Activated CD4-positive, alpha-beta T cell treated with anti-CD3 and anti-CD28 coated beads, Interleukin-2, amount 50 U/mL, for 48 hours (primary cell): ENCODE measurements around the gene CREB3.

Source experiments
- DNase-seq, 2 experiments: peaks; one replicate each; pipeline ENCODE4 v3.0.0-alpha.2; 2020

CREB3 gene

DNA sequence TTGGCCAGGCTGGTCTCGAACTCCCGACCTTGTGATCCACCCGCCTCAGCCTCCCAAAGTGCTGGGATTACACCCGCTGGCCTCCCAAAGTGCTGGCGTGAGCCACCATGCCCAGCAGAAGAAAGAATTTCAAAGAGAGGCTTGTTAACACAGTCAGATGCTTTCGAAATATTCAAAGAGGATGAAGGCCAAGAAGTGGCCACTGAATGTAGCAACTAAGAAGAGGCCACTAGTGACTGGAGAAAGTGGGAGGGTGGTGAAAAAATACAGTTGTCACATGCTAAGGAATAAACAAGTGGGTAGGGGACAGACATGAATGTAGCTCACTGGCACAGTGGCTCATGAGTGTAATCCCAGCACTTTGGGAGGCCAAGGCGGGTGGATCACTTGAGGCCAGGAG is 29.8 kb upstream of the CREB3 start:
- no peak for DNase-seq

DNA sequence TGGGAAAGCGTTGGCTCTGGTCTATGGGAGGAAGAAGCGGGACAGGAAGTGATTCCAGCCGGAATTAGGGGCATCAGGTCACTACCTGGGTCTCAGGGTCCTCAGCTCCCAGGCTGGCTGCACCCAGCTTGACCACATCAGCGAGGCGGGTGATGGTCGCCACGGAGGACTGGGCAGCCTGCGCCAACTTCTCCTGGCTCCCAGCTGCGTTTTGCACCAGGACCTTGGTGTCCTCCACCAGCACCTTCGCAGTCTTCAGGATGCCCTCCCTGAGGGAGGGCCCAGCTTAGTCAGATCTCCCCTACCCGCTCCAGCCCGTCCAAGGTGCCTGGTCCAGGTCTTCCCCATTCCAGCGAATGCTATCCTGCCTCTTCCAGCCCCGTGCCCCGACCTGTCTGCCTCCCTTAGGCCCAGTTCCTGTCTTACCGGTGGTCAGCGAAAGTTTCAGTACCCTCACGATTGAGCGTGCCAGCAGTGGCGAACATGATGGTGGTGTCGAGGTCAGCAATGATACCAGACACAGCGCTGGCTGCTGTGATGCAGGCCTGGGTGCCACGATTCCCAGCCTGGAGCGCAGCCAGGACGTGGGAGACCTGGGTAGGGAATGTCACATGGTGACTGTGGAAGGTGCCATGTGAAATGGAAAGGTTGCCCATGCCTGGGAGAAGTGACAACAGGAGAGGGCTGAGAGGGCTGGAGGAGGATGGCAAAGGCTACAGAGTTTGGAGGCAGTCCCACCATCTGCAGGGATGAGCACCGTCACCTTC is 28.4 kb upstream of the CREB3 start:
- DNase-seq, result no peak

DNA sequence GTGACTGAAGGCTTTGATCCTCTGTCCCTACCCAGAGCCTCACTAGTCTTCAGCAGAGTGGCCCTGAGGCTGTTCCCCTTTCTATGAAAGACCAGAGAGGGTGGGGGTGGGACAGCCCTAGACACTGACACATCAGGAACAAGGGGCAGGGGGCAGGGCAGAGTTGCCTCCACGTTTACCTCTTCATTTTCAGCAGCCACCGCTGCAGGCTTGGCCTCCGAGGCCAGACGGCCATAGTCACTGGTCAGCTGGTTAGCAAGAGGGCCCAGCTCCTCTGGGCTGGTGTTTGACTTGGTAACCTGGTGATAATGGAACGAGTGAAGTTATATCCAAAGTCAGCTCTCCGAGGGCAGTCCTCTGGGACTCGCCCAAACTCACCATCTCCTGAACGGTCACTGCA is 27.1 kb upstream of the CREB3 start:
- no peak for DNase-seq

- DNase-seq, result no peak
Observed at GRCh38 chr9:35705836-35706430, 26.5 kb upstream of the CREB3 start.

DNA sequence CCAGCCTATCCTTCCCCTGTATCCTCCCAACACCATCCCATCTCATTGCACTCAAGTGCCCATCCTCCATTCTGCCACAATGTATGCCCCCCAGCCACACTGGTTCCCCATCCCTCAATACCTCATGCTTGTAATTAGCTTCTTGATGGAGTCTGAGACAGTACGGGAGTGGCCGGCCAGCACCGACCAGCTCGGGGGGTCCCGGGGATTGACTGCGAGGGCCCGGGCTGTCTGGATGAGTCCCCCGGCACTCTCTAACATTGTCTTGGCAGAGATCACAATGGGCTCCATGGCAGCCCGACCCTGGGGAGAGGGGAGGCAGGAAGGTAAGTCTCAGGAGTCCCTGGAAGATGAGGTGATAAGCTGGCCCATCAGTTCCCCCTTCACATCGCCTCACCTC is 25.5 kb upstream of the CREB3 start:
- DNase-seq, result no peak

GRCh38 chr9:35708146-35708545 is 24.3 kb upstream of the CREB3 start:
- no peak for DNase-seq

DNA sequence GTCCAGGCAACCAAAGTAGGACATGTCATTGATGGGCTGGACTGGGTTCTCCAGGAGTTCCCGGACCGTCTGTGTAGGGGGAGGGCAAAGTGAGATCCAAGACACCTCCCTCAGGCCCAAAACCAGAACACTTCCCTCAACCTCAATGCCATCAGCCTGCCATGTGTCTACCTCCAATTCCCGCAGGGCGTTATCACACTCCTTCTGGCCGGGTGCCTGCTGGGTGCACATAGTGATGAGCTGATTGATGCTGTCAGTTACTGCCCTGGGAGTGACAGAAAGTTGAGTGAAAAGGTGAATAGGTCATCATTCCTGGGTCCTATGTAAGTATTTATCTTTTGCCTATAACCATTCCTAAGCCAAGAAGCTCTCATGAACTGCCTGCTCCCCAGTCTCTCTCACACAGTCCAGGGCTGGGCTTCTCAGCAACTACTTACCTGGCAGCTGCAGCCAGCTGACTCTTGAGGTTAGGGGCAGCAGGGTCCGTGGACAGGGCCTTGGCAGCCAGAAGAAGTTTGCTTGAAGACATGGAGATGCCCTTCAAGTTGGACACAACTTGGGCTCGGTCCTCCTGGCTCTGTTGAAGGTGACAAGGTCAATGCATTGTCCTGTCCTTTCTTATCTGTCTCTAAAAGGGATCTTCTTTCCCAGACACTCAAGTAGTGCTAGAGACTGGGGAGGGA is 21.5 kb upstream of the CREB3 start:
- DNase-seq, result no peak

DNA sequence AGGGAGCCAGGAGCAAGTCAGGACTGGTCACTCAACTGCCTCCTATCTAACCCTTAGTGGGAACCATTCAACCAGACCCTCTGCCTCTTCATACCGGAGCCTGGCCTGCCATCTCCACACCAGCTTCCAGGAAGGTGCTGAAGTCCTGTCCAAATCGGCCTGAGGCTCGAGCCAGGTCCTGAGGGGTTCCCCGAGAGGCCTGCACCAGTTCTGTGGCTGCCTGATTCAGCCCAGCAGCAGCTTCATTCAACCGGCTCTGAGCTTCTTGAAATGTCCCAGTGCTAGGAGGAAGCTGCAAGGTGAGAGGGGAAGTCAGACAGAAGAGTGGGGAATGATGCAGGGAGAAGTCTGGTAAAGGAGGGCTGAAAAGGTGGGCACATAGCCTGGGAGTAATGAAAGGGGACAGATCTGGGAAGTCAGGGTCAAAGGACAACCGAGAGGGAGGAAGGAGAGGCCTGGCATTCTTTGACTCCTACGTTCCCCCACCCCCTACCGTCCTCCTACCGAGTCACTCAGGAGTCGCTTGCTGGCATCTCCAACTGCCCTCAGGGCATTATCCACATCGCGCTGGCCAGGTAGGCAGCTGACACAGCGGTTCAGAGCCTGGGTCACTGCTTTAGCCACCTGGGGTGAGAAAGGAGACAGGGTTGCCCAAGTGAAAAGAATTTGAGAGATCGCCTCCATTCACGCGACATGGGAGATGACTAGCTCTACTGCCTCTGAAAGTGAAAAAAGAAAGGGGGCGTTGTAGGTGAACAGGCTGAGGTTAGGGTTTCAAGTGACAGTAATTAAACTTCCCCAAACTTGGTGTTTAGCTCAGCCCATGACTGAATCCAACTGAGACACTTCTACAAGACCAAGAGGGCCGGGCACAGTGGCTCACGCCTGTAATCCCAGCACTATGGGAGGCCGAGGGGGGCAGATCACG is 20.7 kb upstream of the CREB3 start:
- DNase-seq, result no peak

DNA sequence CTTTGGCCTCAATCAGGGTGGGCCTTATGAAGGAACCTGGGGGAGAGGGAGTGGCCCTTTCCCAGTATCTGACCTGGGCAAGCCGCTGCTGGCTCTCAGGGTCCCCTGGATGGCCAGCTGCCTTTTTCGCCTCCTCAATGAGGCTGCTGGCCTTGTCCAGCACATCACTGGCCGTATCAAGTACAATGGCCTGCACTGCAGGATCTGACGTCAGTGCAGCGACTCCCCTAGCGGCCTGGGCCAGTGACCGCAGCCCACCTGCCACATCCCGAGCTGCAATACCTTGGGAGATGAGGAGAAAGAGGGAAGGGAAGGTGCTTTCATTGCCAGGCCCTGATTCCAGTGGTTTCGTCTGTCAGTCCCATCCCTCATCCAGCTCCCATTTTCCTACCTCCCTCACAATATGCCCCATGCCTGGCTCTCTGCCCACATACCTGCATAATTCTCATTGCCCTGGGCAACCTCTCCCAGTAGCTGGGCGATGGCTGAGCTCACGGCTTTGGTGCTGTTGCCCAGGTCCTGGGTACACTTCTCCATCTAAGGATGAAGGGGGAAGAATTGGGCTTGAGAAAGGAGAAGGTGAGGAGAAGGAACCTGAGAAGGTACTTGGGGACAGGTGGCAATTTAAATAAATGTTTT is 19.6 kb upstream of the CREB3 start:
- DNase-seq, result no peak

GRCh38 chr9:35713578-35713977 is 18.9 kb upstream of the CREB3 start:
- no peak for DNase-seq

DNA sequence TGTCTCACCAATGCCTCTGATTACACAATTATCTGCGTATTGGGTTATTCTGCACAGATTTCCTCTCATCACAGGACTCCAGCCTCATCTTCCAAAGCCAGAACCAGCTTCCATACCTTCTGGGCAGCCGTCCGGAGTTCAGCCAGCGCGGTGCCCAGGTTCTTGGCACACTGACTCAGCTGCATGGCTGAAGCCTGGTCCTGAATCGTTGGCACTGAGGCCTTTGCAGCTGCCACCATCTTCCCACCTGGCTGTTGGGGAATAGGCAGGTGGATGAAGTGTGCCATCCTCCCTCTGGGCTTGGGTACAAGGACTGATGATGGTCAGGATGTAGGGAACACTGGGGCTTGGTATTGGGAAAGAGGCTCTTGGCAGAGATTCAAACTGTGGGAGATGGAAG is 18.3 kb upstream of the CREB3 start:
- no peak for DNase-seq

DNA sequence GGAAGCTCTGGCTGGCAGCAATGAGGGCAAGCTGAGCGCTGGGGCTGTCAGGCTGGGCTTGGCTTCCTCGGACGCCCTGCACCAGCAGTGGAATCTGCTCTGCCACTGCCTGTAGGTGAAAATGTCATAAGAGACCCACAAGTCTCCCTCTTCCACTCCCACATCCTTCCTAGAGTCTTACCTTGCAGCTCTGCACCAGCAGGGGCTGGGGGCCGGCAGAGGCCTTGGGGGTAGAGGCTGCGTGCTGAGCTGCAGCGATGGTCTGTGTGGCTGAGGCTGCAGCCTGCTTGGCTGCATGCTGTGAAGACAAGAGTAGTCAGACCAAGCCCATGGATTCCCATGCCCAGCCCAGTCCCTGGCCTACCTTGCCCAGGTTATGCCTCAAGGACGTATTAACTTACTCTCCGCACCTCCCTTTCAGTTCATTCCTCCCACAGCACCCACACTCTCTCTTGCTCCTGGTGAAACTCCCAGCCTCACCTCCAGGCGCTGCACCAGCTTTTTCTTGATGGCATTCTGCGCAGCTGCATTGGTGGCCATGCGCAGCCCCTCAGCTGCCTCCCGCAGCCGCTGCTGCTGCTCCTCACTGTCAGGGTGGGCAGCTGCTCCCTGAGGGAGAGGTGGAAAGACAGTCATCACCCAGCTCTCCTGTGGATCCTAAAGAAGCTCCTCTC is 17.8 kb upstream of the CREB3 start:
- DNase-seq, result no peak

- DNase-seq, result no peak
Observed at GRCh38 chr9:35716230-35716629, 16.2 kb upstream of the CREB3 start.

GRCh38 chr9:35717132-35717870 is 15.2 kb upstream of the CREB3 start:
- DNase-seq, result no peak

- no peak for DNase-seq
Observed at GRCh38 chr9:35718721-35719511, 13.6 kb upstream of the CREB3 start.

DNA sequence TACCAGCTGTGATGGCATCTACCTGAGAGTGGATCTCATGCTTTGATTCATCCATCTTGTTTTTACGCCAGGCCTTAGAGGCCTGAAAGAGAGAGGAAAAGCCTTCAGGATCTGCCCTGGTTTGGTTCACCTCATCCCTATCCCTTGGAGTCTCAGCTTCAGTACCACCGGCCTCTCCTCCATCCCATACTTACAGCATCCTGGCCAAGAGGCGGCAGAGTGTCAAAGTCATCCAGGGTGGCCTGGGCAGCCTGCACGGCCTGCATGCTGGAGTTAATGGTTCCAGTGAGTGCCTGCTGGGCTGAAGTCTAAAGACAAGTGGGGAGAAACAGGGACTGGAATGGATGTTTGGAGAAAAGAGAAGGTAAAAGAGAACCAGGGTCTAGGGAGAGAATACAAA is 12.9 kb upstream of the CREB3 start:
- no peak for DNase-seq

DNA sequence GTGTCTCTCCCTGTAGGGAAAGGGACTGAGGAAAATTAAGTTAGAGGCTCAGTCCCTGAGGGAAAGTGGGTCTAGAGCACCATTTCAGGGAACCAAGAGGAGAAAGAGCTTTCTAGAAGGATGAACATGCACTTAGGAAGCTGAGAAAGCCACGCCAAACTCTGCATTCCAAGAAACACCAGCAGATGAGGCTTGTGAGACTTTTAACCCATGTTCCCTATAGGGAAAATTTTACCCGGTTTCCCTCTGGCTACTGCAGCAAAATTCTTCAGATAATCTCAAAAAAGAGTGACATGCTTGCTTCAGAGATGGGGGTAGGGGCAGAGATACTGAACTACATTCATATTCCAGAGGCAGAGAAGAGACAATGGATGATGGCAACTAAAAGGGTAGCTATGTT is 9.0 kb upstream of the CREB3 start:
- DNase-seq, result no peak

GRCh38 chr9:35723908-35724307 is 8.6 kb upstream of the CREB3 start:
- no peak for DNase-seq

DNA sequence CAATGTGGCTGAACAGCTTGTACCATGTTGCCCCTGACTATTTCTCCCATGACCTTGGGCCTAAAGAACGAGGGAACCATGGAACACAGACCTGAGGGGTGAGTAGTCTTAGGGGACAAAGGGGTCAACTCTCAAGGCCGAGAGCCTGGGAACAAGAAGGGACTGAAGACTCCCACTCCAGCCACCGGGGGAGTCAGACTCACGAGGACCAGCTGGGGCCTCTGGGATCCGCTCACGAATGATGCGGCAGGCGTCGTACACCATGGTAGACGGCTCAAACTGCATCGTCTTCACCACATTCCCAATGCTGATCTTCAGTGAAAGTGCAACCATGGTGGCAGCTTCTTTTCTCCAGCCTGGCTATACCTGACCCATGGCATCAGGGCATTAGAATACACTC is 7.1 kb upstream of the CREB3 start:
- DNase-seq, result no peak

DNA sequence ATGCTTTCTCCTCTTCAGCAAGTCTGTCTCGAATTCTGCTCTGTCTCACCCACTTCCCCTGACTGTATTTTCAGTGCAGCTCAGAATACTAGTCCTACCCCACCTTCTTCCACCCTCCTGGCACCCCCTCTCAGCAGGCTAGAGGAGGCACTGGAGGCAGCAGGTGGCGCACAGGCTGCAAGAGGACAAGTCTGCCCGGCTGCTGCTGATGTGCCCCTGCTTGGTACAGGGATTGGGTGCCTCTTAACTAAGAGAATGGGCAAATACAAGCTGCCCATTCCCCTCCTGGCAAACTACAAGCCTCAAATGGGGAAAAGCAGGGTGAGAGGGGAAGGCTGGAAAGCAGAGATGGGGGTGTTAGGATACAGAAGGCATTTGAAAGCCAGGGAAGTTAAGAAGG is 5.5 kb upstream of the CREB3 start:
- DNase-seq, result peak in 1 of 2 experiments; percentile 30

- no peak for DNase-seq
Observed at GRCh38 chr9:35727676-35728040, 4.8 kb upstream of the CREB3 start.
